HepG2 (cell line): ENCODE results near the gene NAA16. TPM values are rescaled to one million over a fixed set of nuclear protein-coding genes. Genes with fewer than 3 reads are reported as not detected.
A peak's percentile ranks its signal among the peaks of the same experiment; 100 is the strongest.

Source experiments
- ATAC-seq: fragments of 200-7000 bp; cut with Tn5 transposase; 3 replicates; pipeline ENCODE4 v1.9.1; 2020; ENCODE audit warnings: mild to moderate bottlenecking, moderate library complexity
- BruUV-seq: library from RNA; stranded (reverse); fragments of 400-500 nt; replicated peaks from 2 replicates; lab custom pipeline; 2021; lab: Mats Ljungman, UMichigan
- CTCF ChIA-PET: fragments of 300-600 bp; formaldehyde crosslinking; extraction: SDS; loops from one replicate; lab custom pipeline; 2021; ENCODE audit warnings: low total read pairs, inconsistent platforms, low intra/inter-chr PET ratio; lab: Yijun Ruan, JAX
- POLR2A ChIA-PET: fragments of 350-600 bp; sonication (Branson Sonifier 250); formaldehyde crosslinking; loops from one replicate; lab custom pipeline; 2020; ENCODE audit warnings: antibody characterized with exemption, inconsistent platforms; lab: Yijun Ruan, JAX
- DNase-seq: peaks from one replicate; pipeline ENCODE4 v3.0.0-alpha.2; 2015; ENCODE audit warnings: low spot score
- FAIRE-seq: peaks from 3 replicates; lab custom pipeline; 2011; peaks lifted over from hg19 to GRCh38; lab: Jason Lieb, UNC
- H2AFZ ChIP-seq: one replicate; pipeline ENCODE4 v1.6.1; 2011; ENCODE audit warnings: low read length, inconsistent platforms
- H3K27ac ChIP-seq: fragments of 300-600 bp; 3 replicates; pipeline ENCODE4 v1.8.0; 2011; ENCODE audit warnings: mixed run types, mild to moderate bottlenecking, mixed read lengths, low read length, inconsistent platforms; ENCODE audit not compliant: insufficient read depth; ENCODE audit errors: extremely low read length
- H3K27me3 ChIP-seq, 2 experiments: fragments of 200-600 bp in 1 of 2; 2 replicates in 1 of 2; 3 replicates in 1 of 2; pipeline versions ENCODE4 v1.6.0 to v1.8.0; 2011; ENCODE audit warnings: low read length in 2 of 2, mild to moderate bottlenecking in 2 of 2, moderate library complexity in 2 of 2, inconsistent platforms in 1 of 2; ENCODE audit not compliant: insufficient read depth in 2 of 2, control insufficient read depth in 1 of 2
- H3K36me3 ChIP-seq, 2 experiments: fragments of 200-600 bp in 1 of 2; replicated peaks in 1 of 2; 2 replicates in 1 of 2; 3 replicates in 1 of 2; pipeline versions ENCODE4 v1.5.1 to v1.8.0; 2011; ENCODE audit warnings: low read length in 2 of 2, inconsistent platforms in 1 of 2; ENCODE audit not compliant: insufficient read depth in 2 of 2, control insufficient read depth in 1 of 2
- H3K4me1 ChIP-seq: 2 replicates; pipeline ENCODE4 v1.5.1; 2012; ENCODE audit warnings: low read length, inconsistent platforms; ENCODE audit not compliant: insufficient read depth
- H3K4me2 ChIP-seq: 2 replicates; pipeline ENCODE4 v1.6.0; 2011; ENCODE audit warnings: low read depth, low read length, inconsistent platforms
- H3K4me3 ChIP-seq, 3 experiments: fragments of 200-600 bp in 1 of 3; sonication (generic), shearing (Covaris generic) in 1 of 3; replicated peaks in 1 of 3; 2 replicates each; pipeline ENCODE4 v1.5.1; 2011 to 2016; ENCODE audit warnings: low read length in 3 of 3, inconsistent platforms in 2 of 3, low read depth in 2 of 3, mild to moderate bottlenecking in 2 of 3, control low read depth in 1 of 3, mixed read lengths in 1 of 3; ENCODE audit not compliant: insufficient read depth in 1 of 3
- H3K79me2 ChIP-seq: one replicate; pipeline ENCODE4 v1.6.1; 2011; ENCODE audit warnings: low read length, inconsistent platforms; ENCODE audit not compliant: insufficient read depth
- H3K9ac ChIP-seq: 2 replicates; pipeline ENCODE4 v1.6.0; 2011; ENCODE audit warnings: mild to moderate bottlenecking, low read depth, low read length, inconsistent platforms; ENCODE audit not compliant: insufficient read depth
- H3K9me3 ChIP-seq: 2 replicates; pipeline ENCODE4 v1.5.1; 2012; ENCODE audit warnings: mild to moderate bottlenecking, low read length
- H4K20me1 ChIP-seq: 2 replicates; pipeline ENCODE4 v1.6.0; 2011; ENCODE audit warnings: inconsistent platforms, mild to moderate bottlenecking, low read length, moderate library complexity; ENCODE audit not compliant: insufficient read depth
- DNMT1 ChIP-seq: sonication (generic); formaldehyde crosslinking; IDR thresholded peaks from 2 replicates; pipeline ENCODE4 v1.5.1; 2020; ENCODE audit warnings: mild to moderate bottlenecking, missing genetic modification reagents
- GATAD1 ChIP-seq: IDR thresholded peaks from 2 replicates; pipeline ENCODE4 v1.6.1; 2016; ENCODE audit warnings: missing genetic modification reagents, missing compliant biosample characterization
- KAT7 ChIP-seq: IDR thresholded peaks from 2 replicates; pipeline ENCODE4 v1.6.1; 2018; ENCODE audit warnings: borderline replicate concordance, missing compliant biosample characterization
- NAIF1 ChIP-seq: sonication (generic); formaldehyde crosslinking; IDR thresholded peaks from 2 replicates; pipeline ENCODE4 v1.5.0; 2020; ENCODE audit warnings: mild to moderate bottlenecking, missing genetic modification reagents, borderline replicate concordance
- SALL1 ChIP-seq: sonication (generic); formaldehyde crosslinking; IDR thresholded peaks from 2 replicates; pipeline ENCODE4 v1.8.0; 2022; ENCODE audit warnings: mild to moderate bottlenecking, missing genetic modification reagents
- SMC3 ChIP-seq: IDR thresholded peaks from 2 replicates; pipeline ENCODE4 v1.6.1; 2011; ENCODE audit warnings: low read length, improper control_type of control experiment
- SOX13 ChIP-seq, 3 experiments: fragments of 450-650 bp in 1 of 3; sonication (generic) in 1 of 3; formaldehyde crosslinking in 1 of 3; IDR thresholded peaks in 2 of 3; conservative IDR thresholded peaks in 1 of 3; 2 replicates each; pipeline versions ENCODE4 v1.5.0 to v1.6.1; 2016 to 2020; ENCODE audit warnings: antibody characterized with exemption in 1 of 3, mild to moderate bottlenecking in 1 of 3, missing compliant biosample characterization in 1 of 3, missing genetic modification reagents in 1 of 3, moderate library complexity in 1 of 3
- ZBTB42 ChIP-seq: sonication (generic); formaldehyde crosslinking; IDR thresholded peaks from 2 replicates; pipeline ENCODE4 v1.5.0; 2020; ENCODE audit warnings: mild to moderate bottlenecking, missing genetic modification reagents
- ZNF224 ChIP-seq: sonication (generic); formaldehyde crosslinking; IDR thresholded peaks from 2 replicates; pipeline ENCODE4 v1.5.0; 2020; ENCODE audit warnings: mild to moderate bottlenecking, missing genetic modification reagents
- ZNF333 ChIP-seq: sonication (generic); formaldehyde crosslinking; IDR thresholded peaks from 2 replicates; pipeline ENCODE4 v1.4.0; 2020; ENCODE audit warnings: mild to moderate bottlenecking, missing genetic modification reagents, borderline replicate concordance
- WGBS: methylation state at CpG from one replicate; pipeline ENCODE4 v1.1.6; 2017; ENCODE audit warnings: low lambda C conversion rate; 5-methylcytosine and 5-hydroxymethylcytosine counted together
- in situ Hi-C: cut with HindIII; loops from 2 replicates; pipeline ENCODE4 v1.10.0; 2017; ENCODE audit warnings: low pct_unique_long_range_greater_than_20kb; ENCODE audit not compliant: extremely low pct_ligation_motif_present
- intact Hi-C: fragments of 100-400 bp; cut with micrococcal nuclease; formaldehyde crosslinking; loops from one replicate; pipeline ENCODE4 v1.10.0; 2022; ENCODE audit not compliant: unreplicated experiment
- polyA plus RNA-seq, 8 experiments: library from polyadenylated mRNA; depleted of rRNA in 3 of 8; stranded (reverse) in 7 of 8; unstranded in 1 of 8; fragments of >200 nt; fragmentation: Illumina TruSeq in 4 of 8; extraction: Trizol in 4 of 8; gene quantifications; 2 replicates each; pipeline versions ENCODE4 v1.2.1 to v1.2.3, GENCODE V29; 2011 to 2016; ENCODE audit warnings: low read depth in 4 of 8, missing spikeins in 1 of 8, mixed read lengths in 1 of 8; ENCODE audit not compliant: insufficient read depth in 1 of 8
- total RNA-seq, 5 experiments: library from RNA; depleted of rRNA; stranded (reverse); fragments of >200 nt; fragmentation: Illumina TruSeq; extraction: Trizol; gene quantifications; 2 replicates each; pipeline ENCODE4 v1.2.3, GENCODE V29; 2016; ENCODE audit warnings: low read depth in 1 of 5
- TF ChIP-seq, protein P1 (sequence below): fragments of 450-650 bp; IDR thresholded peaks from 2 replicates; pipeline ENCODE4 v1.6.1; 2016

NAA16 gene
- total and polyA plus RNA-seq, 2 of the 13 experiments (the other 11 are each of a cell fraction or from before 2014, with no cell fraction given) = 9.2 to 15.1 TPM

DNA sequence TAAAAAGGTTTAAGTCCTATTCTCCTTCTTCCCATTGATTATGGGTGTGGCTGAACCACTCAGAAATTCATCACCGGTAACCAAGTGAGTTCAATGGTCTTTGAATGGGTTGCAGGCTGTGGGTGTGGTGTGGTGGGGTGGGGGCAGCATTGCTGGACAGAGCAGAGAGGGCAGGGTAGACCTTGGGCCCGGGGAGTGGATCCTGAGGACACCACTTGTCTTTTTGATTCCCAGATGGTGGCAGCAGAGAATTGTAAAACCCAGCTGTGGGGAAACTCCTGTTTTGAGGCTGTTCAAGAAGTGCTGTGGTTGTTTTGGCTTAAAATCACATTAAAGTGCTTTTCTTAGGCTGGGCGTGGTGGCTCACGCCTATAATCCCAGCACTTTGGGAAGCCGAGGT is 100.5 kb downstream of the NAA16 start (continued):
- no peak for TF ChIP-seq SOX13 (IDR thresholded peaks at IDR 0.05)
- TF ChIP-seq SOX13 (CRISPR knock-in tag; conservative IDR thresholded peaks at IDR 0.05 in 1 of 2, IDR thresholded peaks at IDR 0.05 in 1 of 2) = no peak
- TF ChIP-seq SMC3 = peak; percentile 72
- no peak for TF ChIP-seq KAT7 (CRISPR knock-in tag)
- no peak for TF ChIP-seq DNMT1 (CRISPR knock-in tag)
- TF ChIP-seq ZNF333 = no peak
- no peak for TF ChIP-seq ZNF224 (CRISPR knock-in tag)

DNA sequence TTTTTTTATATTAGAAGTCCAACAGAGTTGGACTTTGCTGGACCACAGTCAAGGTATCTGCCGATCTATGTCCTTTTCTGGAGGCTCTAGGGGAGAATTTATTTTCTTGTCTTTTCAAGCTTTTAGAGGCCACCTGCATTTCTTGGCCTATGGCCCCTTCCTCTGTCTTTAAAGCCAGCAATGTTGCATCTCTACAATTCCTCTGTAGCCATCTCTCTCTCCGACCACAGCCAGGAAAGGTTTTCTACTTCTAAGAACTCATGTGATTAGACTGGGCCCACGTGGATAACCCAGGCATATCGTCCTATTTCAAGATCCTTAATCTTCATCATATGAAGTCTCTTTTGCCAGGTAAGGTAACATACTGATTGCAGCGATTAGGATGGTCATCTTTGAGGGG is 102.8 kb downstream of the NAA16 start:
- WGBS = 43% methylated on average over 5 of the region's 5 CpGs
- no peak for FAIRE-seq
- H3K36me3 ChIP-seq = no peaks in the 10 kb centered on the region
- intact Hi-C loops (loop anchor here (5.0 kb wide), 1 partner anchor 698 kb away; no protein-coding TSS in a partner anchor), in situ Hi-C loops (loop anchor here (5.0 to 25.0 kb wide), 2 partner anchors 238 to 698 kb away; no protein-coding TSS in a partner anchor)
- no peaks in the 10 kb centered on the region for H3K27me3 ChIP-seq
- no peak overlapping the region for H3K9ac ChIP-seq
- TF ChIP-seq NAIF1 = no peak
- TF ChIP-seq, protein P1, sequence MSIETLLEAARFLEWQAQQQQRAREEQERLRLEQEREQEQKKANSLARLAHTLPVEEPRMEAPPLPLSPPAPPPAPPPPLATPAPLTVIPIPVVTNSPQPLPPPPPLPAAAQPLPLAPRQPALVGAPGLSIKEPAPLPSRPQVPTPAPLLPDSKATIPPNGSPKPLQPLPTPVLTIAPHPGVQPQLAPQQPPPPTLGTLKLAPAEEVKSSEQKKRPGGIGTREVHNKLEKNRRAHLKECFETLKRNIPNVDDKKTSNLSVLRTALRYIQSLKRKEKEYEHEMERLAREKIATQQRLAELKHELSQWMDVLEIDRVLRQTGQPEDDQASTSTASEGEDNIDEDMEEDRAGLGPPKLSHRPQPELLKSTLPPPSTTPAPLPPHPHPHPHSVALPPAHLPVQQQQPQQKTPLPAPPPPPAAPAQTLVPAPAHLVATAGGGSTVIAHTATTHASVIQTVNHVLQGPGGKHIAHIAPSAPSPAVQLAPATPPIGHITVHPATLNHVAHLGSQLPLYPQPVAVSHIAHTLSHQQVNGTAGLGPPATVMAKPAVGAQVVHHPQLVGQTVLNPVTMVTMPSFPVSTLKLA = peak; percentile 64
- no peak for TF ChIP-seq ZBTB42 (CRISPR knock-in tag)
- no peak for TF ChIP-seq SALL1 (CRISPR knock-in tag)
- TF ChIP-seq GATAD1 (CRISPR knock-in tag) = no peak
- H4K20me1 ChIP-seq = no peaks in the 10 kb centered on the region
- H3K27ac ChIP-seq = no peak overlapping the region
- ChIA-PET POLR2A (interaction anchor here (0.8 to 0.9 kb wide), 2 partner anchors 8 to 11 kb away, joined by 3 read pairs; no protein-coding TSS in a partner anchor), CTCF (no interaction called here)
- BruUV-seq = no TSS peak
- H3K9me3 ChIP-seq = no peaks in the 10 kb centered on the region
- H3K4me3 ChIP-seq = no peak overlapping the region
- H2AFZ ChIP-seq = no peak overlapping the region
- no peak overlapping the region for H3K4me2 ChIP-seq
- no peak for DNase-seq
- no peak for ATAC-seq
- no peaks in the 10 kb centered on the region for H3K79me2 ChIP-seq
- H3K4me1 ChIP-seq = peaks cover 18% of the 10 kb centered on the region
